GM12878 (cell line): ENCODE measurements around the gene SCIMP. TPM values are rescaled to one million over a fixed set of nuclear protein-coding genes. Genes with fewer than 3 reads are reported as not detected.

Experiments
- BHLHE40 ChIP-seq, 2 experiments: fragments of 450-650 bp in 1 of 2; IDR thresholded peaks; 2 replicates each; pipeline ENCODE4 v1.6.1; 2011 to 2017; ENCODE audit warnings: low read depth in 2 of 2, borderline replicate concordance in 1 of 2, improper control_type of control experiment in 1 of 2, low read length in 1 of 2, mild to moderate bottlenecking in 1 of 2
- CBFB ChIP-seq: IDR thresholded peaks from 2 replicates; pipeline ENCODE4 v1.6.1; 2016; ENCODE audit warnings: antibody characterized with exemption, low read depth
- CBX5 ChIP-seq: sonication (generic); IDR thresholded peaks from 2 replicates; pipeline ENCODE4 v1.6.1; 2016; ENCODE audit warnings: low read depth, moderate library complexity, mild to moderate bottlenecking, inconsistent platforms
- DPF2 ChIP-seq: fragments of 450-650 bp; IDR thresholded peaks from 2 replicates; pipeline ENCODE4 v1.6.1; 2017; ENCODE audit warnings: mild to moderate bottlenecking
- EED ChIP-seq: sonication (generic); IDR thresholded peaks from 2 replicates; pipeline ENCODE4 v1.6.1; 2016; ENCODE audit warnings: antibody characterized with exemption, low read depth
- FOXM1 ChIP-seq: IDR thresholded peaks from 2 replicates; pipeline ENCODE4 v1.6.1; 2012; ENCODE audit warnings: low read depth, mild to moderate bottlenecking, inconsistent platforms, low read length, moderate library complexity
- GATAD2B ChIP-seq: fragments of 450-650 bp; conservative IDR thresholded peaks from 2 replicates; pipeline ENCODE4 v1.6.1; 2017; ENCODE audit warnings: low read depth, mild to moderate bottlenecking, moderate library complexity
- HDAC6 ChIP-seq: fragments of 200-600 bp; sonication (generic); IDR thresholded peaks from one replicate; pipeline ENCODE4 v1.8.0; 2017; ENCODE audit warnings: antibody characterized with exemption; ENCODE audit not compliant: unreplicated experiment
- IKZF1 ChIP-seq: fragments of 450-650 bp; conservative IDR thresholded peaks from 2 replicates; pipeline ENCODE4 v1.6.1; 2017; ENCODE audit warnings: antibody characterized with exemption, mild to moderate bottlenecking
- JUNB ChIP-seq: IDR thresholded peaks from 2 replicates; pipeline ENCODE4 v1.6.1; 2016; ENCODE audit warnings: antibody characterized with exemption, mild to moderate bottlenecking
- KAT2A ChIP-seq: conservative IDR thresholded peaks from 2 replicates; pipeline ENCODE4 v1.6.1; 2011; ENCODE audit warnings: low read depth, low read length; ENCODE audit not compliant: control insufficient read depth
- MEF2B ChIP-seq: fragments of 450-650 bp; IDR thresholded peaks from 2 replicates; pipeline ENCODE4 v1.6.1; 2018; ENCODE audit warnings: mild to moderate bottlenecking, moderate library complexity; ENCODE audit not compliant: partially characterized antibody, poor library complexity, severe bottlenecking
- MTA3 ChIP-seq: IDR thresholded peaks from 2 replicates; pipeline ENCODE4 v1.6.1; 2012; ENCODE audit warnings: low read length, inconsistent platforms, borderline replicate concordance
- NBN ChIP-seq: fragments of 450-650 bp; IDR thresholded peaks from 2 replicates; pipeline ENCODE4 v1.6.1; 2016
- NFIC ChIP-seq: IDR thresholded peaks from 2 replicates; pipeline ENCODE4 v1.6.1; 2012; ENCODE audit warnings: low read depth, mild to moderate bottlenecking, inconsistent platforms, low read length, moderate library complexity
- SIN3A ChIP-seq: IDR thresholded peaks from 2 replicates; pipeline ENCODE4 v1.6.1; 2012; ENCODE audit warnings: low read depth, low read length, improper control_type of control experiment
- SMAD1 ChIP-seq: fragments of 450-650 bp; IDR thresholded peaks from 2 replicates; pipeline ENCODE4 v1.6.1; 2018; ENCODE audit warnings: mild to moderate bottlenecking, low read depth; ENCODE audit not compliant: partially characterized antibody
- SMAD5 ChIP-seq: IDR thresholded peaks from 2 replicates; pipeline ENCODE4 v1.6.1; 2016; ENCODE audit warnings: antibody characterized with exemption, low read depth
- SMARCA5 ChIP-seq: fragments of 450-650 bp; IDR thresholded peaks from 2 replicates; pipeline ENCODE4 v1.6.1; 2017; ENCODE audit warnings: mild to moderate bottlenecking
- TAF1 ChIP-seq: IDR thresholded peaks from 2 replicates; pipeline ENCODE4 v1.6.1; 2011; ENCODE audit warnings: mild to moderate bottlenecking, low read depth, low read length, borderline replicate concordance
- TBL1XR1 ChIP-seq: IDR thresholded peaks from 2 replicates; pipeline ENCODE4 v1.6.1; 2012; ENCODE audit warnings: low read depth, low read length, improper control_type of control experiment
- TCF3 ChIP-seq: IDR thresholded peaks from 2 replicates; pipeline ENCODE4 v1.6.1; 2012; ENCODE audit warnings: low read depth, mild to moderate bottlenecking, low read length, borderline replicate concordance; ENCODE audit not compliant: insufficient read depth
- YY1 ChIP-seq: IDR thresholded peaks from 2 replicates; pipeline ENCODE4 v1.6.1; 2011; ENCODE audit warnings: low read depth, mild to moderate bottlenecking, low read length
- ZNF207 ChIP-seq: fragments of 450-650 bp; IDR thresholded peaks from 2 replicates; pipeline ENCODE4 v1.6.1; 2014; ENCODE audit warnings: antibody characterized with exemption, mild to moderate bottlenecking, borderline replicate concordance
- polyA plus RNA-seq, 11 experiments: library from polyadenylated mRNA; depleted of rRNA in 4 of 11; unstranded in 6 of 11; stranded (reverse) in 5 of 11; fragments of >200 nt; fragmentation: Nextera tagmentation in 4 of 11; fragmentation: Illumina TruSeq in 1 of 11; extraction: Ambion mirVana in 4 of 11; extraction: Trizol in 1 of 11; gene quantifications; 1 replicate in 1 of 11; 2 replicates in 10 of 11; pipeline versions ENCODE4 v1.2.1 to v1.2.3, GENCODE V29; 2011 to 2016; ENCODE audit warnings: inconsistent platforms in 2 of 11, missing spikeins in 2 of 11, low read depth in 1 of 11
- total RNA-seq, 4 experiments: library from RNA; depleted of rRNA in 3 of 4; stranded (reverse); fragments of >200 nt in 3 of 4; fragmentation: Illumina TruSeq in 1 of 4; extraction: Trizol in 1 of 4; gene quantifications; 2 replicates each; pipeline versions ENCODE4 v1.2.1 to v1.2.3, GENCODE V29; 2013 to 2021
- TF ChIP-seq, protein P1 (sequence below): IDR thresholded peaks from 2 replicates; pipeline ENCODE4 v1.6.1; 2011; ENCODE audit warnings: borderline replicate concordance, low read depth, mild to moderate bottlenecking, moderate library complexity, low read length; ENCODE audit not compliant: insufficient read depth, poor library complexity, severe bottlenecking
- TF ChIP-seq, protein P2 (sequence below): fragments of 450-650 bp; IDR thresholded peaks from 2 replicates; pipeline ENCODE4 v1.6.1; 2014; ENCODE audit warnings: mild to moderate bottlenecking
- TF ChIP-seq, protein P3 (sequence below): IDR thresholded peaks from 2 replicates; pipeline ENCODE4 v1.6.1; 2012; ENCODE audit warnings: low read length, inconsistent platforms
- TF ChIP-seq, protein P4 (sequence below): IDR thresholded peaks from 2 replicates; pipeline ENCODE4 v1.6.1; 2012; ENCODE audit warnings: low read depth, low read length, improper control_type of control experiment

The SCIMP gene
- total and polyA plus RNA-seq, 10 of the 15 experiments (the other 5 are each of a cell fraction or from before 2014, with no cell fraction given) = 56.7 to 151 (median 95.0) TPM

DNA sequence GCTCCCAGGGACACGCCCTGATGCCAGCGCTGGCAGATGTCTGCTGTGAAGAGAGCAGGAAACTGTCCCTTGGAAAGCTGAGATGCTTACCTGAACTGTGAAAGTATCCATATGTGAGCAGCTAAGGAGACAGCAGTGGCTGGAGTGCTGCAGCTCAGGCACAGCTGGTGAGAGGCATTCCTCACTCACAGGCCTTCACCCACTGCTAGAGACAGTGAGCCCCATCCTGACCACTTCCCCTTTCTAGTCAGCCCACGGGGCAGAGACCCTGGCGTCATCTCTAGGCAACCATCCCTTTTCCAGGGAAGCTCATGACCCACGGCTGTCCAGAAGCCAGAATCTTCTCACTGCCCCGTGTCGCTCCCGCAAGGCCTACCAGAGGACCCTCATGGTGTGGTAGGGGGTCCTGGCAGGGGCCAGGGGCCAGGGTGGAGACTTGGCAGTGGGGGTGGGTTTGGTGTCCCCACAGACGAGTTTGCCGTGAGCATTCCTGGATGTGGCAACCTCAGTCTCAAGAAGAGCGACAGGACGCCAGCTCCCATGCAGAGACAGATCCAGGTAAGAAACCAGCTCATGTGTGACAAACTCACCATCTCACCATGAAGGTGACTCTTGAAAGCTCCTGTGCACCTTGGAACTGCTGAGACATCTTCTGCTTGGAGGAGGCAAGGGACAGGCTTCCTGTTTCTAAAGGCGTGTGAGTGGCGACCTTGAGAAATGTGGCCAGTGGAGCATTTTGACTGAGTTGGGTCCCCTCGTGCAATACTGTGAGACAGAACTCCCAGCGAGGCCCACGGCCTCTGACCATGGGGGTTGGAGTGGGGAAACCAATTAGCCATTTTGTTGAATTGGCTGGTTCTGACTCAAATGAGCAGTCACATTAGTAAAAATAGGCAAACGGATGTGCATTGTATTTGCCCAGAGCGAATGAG, at the start of gene SCIMP (continued):
- TF ChIP-seq TCF3 (peak; percentile 89), SIN3A (0 out of 2 replicates have a peak, but pooled peaks have one; percentile 48), ZNF207 (peak; percentile 29; the same call in 1 of the 2 replicates), SMAD5 (peak; percentile 94), IKZF1 (peak; percentile 100), MEF2B (peak; percentile 65), SMAD1 (peak; percentile 81), TAF1 (peak; percentile 91), FOXM1 (peak; percentile 74), NFIC (peak; percentile 49; the same call in 1 of the 2 replicates), DPF2 (peak; percentile 96), HDAC6 (peak; percentile 38), MTA3 (0 out of 2 replicates have a peak, but pooled peaks have one; percentile 64), JUNB (peak; percentile 80), TBL1XR1 (peak; percentile 73), BHLHE40 (IDR thresholded peaks at IDR 0.05; ENCODE audit: borderline replicate concordance in 1 of 2, low read depth in 2 of 2, low read length in 1 of 2) (peak; percentile 47 to 51; a peak in 3 of 4 replicates), NBN (peak; percentile 64; the same call in 1 of the 2 replicates), EED (peak; percentile 99), SMARCA5 (peak; percentile 6), KAT2A (no peak), CBFB (peak; percentile 84; the same call in 1 of the 2 replicates), CBX5 (no peak), YY1 (peak; percentile 88), GATAD2B (peak; percentile 90)
- TF ChIP-seq, protein P1, sequence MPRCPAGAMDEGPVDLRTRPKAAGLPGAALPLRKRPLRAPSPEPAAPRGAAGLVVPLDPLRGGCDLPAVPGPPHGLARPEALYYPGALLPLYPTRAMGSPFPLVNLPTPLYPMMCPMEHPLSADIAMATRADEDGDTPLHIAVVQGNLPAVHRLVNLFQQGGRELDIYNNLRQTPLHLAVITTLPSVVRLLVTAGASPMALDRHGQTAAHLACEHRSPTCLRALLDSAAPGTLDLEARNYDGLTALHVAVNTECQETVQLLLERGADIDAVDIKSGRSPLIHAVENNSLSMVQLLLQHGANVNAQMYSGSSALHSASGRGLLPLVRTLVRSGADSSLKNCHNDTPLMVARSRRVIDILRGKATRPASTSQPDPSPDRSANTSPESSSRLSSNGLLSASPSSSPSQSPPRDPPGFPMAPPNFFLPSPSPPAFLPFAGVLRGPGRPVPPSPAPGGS = peak; percentile 82
- TF ChIP-seq, protein P2, sequence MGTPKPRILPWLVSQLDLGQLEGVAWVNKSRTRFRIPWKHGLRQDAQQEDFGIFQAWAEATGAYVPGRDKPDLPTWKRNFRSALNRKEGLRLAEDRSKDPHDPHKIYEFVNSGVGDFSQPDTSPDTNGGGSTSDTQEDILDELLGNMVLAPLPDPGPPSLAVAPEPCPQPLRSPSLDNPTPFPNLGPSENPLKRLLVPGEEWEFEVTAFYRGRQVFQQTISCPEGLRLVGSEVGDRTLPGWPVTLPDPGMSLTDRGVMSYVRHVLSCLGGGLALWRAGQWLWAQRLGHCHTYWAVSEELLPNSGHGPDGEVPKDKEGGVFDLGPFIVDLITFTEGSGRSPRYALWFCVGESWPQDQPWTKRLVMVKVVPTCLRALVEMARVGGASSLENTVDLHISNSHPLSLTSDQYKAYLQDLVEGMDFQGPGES = no peak
- TF ChIP-seq, protein P3, sequence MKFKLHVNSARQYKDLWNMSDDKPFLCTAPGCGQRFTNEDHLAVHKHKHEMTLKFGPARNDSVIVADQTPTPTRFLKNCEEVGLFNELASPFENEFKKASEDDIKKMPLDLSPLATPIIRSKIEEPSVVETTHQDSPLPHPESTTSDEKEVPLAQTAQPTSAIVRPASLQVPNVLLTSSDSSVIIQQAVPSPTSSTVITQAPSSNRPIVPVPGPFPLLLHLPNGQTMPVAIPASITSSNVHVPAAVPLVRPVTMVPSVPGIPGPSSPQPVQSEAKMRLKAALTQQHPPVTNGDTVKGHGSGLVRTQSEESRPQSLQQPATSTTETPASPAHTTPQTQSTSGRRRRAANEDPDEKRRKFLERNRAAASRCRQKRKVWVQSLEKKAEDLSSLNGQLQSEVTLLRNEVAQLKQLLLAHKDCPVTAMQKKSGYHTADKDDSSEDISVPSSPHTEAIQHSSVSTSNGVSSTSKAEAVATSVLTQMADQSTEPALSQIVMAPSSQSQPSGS = peak; percentile 20
- TF ChIP-seq, protein P4, sequence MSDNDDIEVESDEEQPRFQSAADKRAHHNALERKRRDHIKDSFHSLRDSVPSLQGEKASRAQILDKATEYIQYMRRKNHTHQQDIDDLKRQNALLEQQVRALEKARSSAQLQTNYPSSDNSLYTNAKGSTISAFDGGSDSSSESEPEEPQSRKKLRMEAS = peak; percentile 79; the same call in 1 of the 2 replicates
